ENCODE data around the gene DNM3. TPM values are rescaled to one million over a fixed set of nuclear protein-coding genes. Genes with fewer than 3 reads are reported as not detected.

Gene DNM3
- total RNA-seq, 1 experiment from 2014 or later: 0.11 TPM

GRCh38 chr1:172155766-172156165 lies 314.5 kb downstream of the DNM3 start:
- no peak for DNase-seq
- no peaks in the 10 kb centered on the region for H3K4me1 Mint-ChIP-seq (ENCODE audit: low read depth, unreplicated experiment)
- Histone ChIP-seq H3K4me1 (no peaks in the 10 kb centered on the region), H3K9me3 (no peaks in the 10 kb centered on the region), H3K36me3 (ENCODE audit: control insufficient read depth, insufficient read depth, low read length) (no peaks in the 10 kb centered on the region), H3K27me3 (replicated peaks; ENCODE audit: control insufficient read depth, insufficient read depth, low read length) (no peaks in the 10 kb centered on the region), H3K4me3 (ENCODE audit: low read depth, low read length) (no peak overlapping the region)
- no peaks in the 10 kb centered on the region for H3K9me3 Mint-ChIP-seq (ENCODE audit: unreplicated experiment)
- H3K27me3 Mint-ChIP-seq (ENCODE audit: insufficient read depth, unreplicated experiment): no peaks in the 10 kb centered on the region
- no peak overlapping the region for H3K4me3 Mint-ChIP-seq (ENCODE audit: unreplicated experiment)
- intact Hi-C loops (cut with micrococcal nuclease; ENCODE audit: unreplicated experiment): no loop called here
- H3K36me3 Mint-ChIP-seq (ENCODE audit: insufficient read depth, unreplicated experiment): no peaks in the 10 kb centered on the region
- ChIA-PET POLR2A (no interaction called here), CTCF (no interaction called here)
- TF ChIP-seq CTCF (IDR thresholded peaks at IDR 0.05; ENCODE audit: insufficient read depth in 1 of 2, low read depth in 1 of 2, low read length in 1 of 2, severe bottlenecking in 1 of 2, unreplicated experiment in 1 of 2): no peak
- H3K27ac Mint-ChIP-seq (ENCODE audit: unreplicated experiment): no peak overlapping the region
- no TSS peak for BruUV-seq (replicated peaks)

GRCh38 chr1:172162236-172162635 lies 320.9 kb downstream of the DNM3 start:
- ChIA-PET POLR2A (no interaction called here), CTCF (no interaction called here)
- Histone ChIP-seq H3K9me3 (no peaks in the 10 kb centered on the region), H3K36me3 (ENCODE audit: control insufficient read depth, insufficient read depth, low read length) (no peaks in the 10 kb centered on the region), H3K4me3 (ENCODE audit: low read depth, low read length) (no peak overlapping the region), H3K27me3 (replicated peaks; ENCODE audit: control insufficient read depth, insufficient read depth, low read length) (no peaks in the 10 kb centered on the region), H3K4me1 (peaks cover 8% of the 10 kb centered on the region; the same call in 1 of the 2 replicates)
- no peak overlapping the region for H3K4me3 Mint-ChIP-seq (ENCODE audit: unreplicated experiment)
- no peak for TF ChIP-seq CTCF (IDR thresholded peaks at IDR 0.05; ENCODE audit: insufficient read depth in 1 of 2, low read depth in 1 of 2, low read length in 1 of 2, severe bottlenecking in 1 of 2, unreplicated experiment in 1 of 2)
- H3K4me1 Mint-ChIP-seq (ENCODE audit: low read depth, unreplicated experiment): peaks cover 7% of the 10 kb centered on the region
- H3K36me3 Mint-ChIP-seq (ENCODE audit: insufficient read depth, unreplicated experiment): no peaks in the 10 kb centered on the region
- H3K27ac Mint-ChIP-seq (ENCODE audit: unreplicated experiment): no peak overlapping the region
- no peaks in the 10 kb centered on the region for H3K27me3 Mint-ChIP-seq (ENCODE audit: insufficient read depth, unreplicated experiment)
- intact Hi-C loops (cut with micrococcal nuclease; ENCODE audit: unreplicated experiment): no loop called here
- DNase-seq: no peak
- no TSS peak for BruUV-seq (replicated peaks)
- H3K9me3 Mint-ChIP-seq (ENCODE audit: unreplicated experiment): no peaks in the 10 kb centered on the region

GRCh38 chr1:172163498-172164215 lies 322.4 kb downstream of the DNM3 start:
- H3K27me3 ChIP-seq (replicated peaks; ENCODE audit: control insufficient read depth, insufficient read depth, low read length): no peaks in the 10 kb centered on the region
- Mint-ChIP-seq H3K27me3 (ENCODE audit: insufficient read depth, unreplicated experiment) (no peaks in the 10 kb centered on the region), H3K9me3 (ENCODE audit: unreplicated experiment) (no peaks in the 10 kb centered on the region), H3K4me1 (ENCODE audit: low read depth, unreplicated experiment) (peaks cover 14% of the 10 kb centered on the region), H3K27ac (ENCODE audit: unreplicated experiment) (no peak overlapping the region), H3K36me3 (ENCODE audit: insufficient read depth, unreplicated experiment) (no peaks in the 10 kb centered on the region), H3K4me3 (ENCODE audit: unreplicated experiment) (no peak overlapping the region)
- intact Hi-C loops (cut with micrococcal nuclease; ENCODE audit: unreplicated experiment): no loop called here
- no peak for TF ChIP-seq CTCF (IDR thresholded peaks at IDR 0.05; ENCODE audit: insufficient read depth in 1 of 2, low read depth in 1 of 2, low read length in 1 of 2, severe bottlenecking in 1 of 2, unreplicated experiment in 1 of 2)
- BruUV-seq (replicated peaks): no TSS peak
- peaks cover 17% of the 10 kb centered on the region for H3K4me1 ChIP-seq
- ChIA-PET CTCF (interaction anchor here (0.7 kb wide), 1 partner anchor 9 kb away, joined by 3 read pairs; no protein-coding TSS in a partner anchor), POLR2A (no interaction called here)
- H3K9me3 ChIP-seq: no peaks in the 10 kb centered on the region
- no peaks in the 10 kb centered on the region for H3K36me3 ChIP-seq (ENCODE audit: control insufficient read depth, insufficient read depth, low read length)
- H3K4me3 ChIP-seq (ENCODE audit: low read depth, low read length): no peak overlapping the region
- DNase-seq: no peak

Data from Caco-2 (cell line).